CD4-positive, alpha-beta T cell treated with Interleukin-21 for 1 hour (primary cell): ENCODE results near the gene ZNF467.

ENCODE experiments used
- DNase-seq: peaks from one replicate; pipeline ENCODE4 v3.0.0-alpha.2; 2020

ZNF467 gene

DNA sequence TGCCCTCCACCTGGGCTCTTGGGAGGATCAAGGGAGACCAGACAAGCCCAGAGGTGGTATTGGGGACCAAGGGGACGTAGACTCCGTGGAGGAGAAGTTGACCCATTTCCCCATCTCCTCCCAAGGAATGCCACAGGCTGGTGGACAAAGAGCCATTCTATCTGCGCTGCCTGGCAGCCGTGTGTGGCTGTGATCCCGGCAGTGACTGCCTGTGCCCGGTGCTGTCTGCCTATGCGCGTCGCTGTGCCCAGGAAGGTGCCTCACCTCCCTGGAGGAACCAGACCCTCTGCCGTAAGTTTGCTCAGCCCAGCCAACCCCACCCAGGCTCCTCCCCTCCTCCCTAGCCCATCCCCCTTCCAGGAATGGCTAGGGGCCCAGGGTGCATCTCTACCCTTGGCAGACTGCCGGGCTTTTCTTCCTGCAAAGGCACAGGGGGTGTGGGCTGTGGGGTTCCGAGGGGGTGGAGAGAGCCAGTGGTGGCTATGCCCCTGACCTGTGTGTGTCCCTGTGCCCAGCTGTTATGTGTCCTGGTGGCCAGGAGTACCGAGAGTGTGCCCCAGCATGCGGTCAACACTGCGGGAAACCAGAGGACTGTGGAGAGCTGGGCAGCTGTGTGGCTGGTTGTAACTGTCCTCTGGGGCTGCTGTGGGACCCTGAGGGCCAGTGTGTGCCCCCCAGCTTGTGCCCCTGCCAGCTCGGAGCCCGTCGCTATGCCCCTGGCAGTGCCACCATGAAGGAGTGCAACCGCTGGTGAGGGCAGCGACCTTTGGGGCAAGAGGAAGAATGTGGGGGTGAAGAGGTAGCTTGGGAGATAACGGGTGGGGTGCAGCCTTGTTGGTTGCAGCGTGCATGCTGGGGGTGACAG is 10.2 kb upstream of the ZNF467 start:
- DNase-seq = no peak

DNA sequence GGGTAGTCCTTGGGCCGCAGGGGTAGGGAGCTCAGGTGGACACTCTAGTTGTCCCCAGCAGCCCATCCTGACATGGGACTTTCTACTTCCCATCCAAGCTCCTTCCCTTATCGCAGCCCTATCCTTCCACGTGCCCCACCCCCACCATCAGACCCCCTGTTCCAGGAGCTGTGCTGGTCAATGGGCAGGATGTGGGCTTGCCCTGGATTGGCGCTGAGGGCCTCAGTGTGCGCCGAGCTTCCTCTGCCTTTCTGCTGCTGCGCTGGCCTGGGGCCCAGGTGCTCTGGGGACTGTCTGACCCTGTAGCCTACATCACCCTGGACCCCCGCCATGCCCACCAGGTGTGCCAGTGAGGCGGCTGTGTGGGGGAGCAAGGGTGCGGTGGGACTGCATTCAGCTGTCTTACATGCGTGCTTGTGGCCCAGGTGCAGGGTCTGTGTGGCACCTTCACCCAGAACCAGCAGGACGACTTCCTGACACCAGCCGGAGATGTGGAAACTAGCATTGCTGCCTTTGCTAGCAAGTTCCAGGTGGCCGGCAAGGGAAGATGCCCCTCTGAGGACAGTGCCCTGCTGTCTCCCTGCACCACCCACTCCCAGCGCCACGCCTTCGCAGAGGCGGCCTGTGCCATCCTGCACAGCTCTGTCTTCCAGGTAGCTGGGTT is 9.4 kb upstream of the ZNF467 start:
- DNase-seq = no peak

DNA sequence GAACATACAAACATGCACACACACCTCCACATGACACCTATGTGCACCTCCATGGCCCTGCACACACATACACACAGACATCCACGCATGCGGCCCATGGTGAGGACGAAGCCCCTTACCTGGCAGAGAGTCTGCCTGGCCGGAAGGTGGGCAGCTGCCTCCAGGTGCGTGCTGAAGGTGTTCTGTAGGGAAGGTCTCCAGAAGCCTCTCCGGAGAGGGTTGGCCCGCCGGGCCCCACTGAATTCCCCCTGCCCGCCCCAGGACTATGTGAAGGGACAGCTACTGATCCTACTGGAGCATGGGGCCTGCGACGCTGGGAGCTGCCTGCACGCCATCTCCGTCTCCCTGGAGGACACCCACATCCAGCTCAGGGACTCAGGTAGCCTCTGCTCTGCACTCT is 8.5 kb upstream of the ZNF467 start:
- DNase-seq = no peak

DNA sequence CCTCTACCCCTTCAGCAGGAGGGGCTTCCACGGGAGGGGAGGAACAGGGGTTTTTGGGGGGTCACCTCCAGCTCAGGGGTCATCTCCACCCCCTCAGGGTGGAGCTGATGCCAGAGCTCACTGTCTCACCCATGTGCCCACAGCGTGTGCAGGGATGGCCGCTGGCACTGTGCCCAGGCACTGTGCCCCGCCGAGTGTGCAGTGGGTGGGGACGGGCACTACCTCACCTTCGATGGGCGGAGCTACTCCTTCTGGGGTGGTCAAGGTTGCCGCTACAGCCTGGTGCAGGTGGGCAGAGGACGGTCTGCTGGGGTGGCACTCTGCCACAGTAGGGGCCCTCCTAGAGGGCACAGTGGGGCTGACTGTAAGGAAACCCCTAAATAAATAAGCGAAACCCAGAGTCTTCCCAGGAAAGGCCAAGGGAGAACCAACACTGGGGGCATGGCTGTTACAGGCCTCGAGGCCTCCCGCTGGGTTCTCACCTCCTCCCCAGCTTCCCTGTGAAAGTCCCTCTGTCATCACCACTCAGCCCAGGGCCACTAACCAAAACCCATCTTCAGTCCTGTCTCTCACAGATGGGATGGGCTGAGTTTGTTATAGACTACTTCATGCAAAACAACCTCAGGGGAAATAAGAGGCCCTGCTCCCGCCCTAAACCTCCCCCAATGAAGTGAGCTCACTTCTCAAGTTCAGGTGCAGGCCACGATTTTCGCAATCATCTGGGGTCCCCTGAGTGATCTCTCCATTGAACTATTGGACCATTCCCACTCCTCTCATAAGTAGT is 7.4 kb upstream of the ZNF467 start:
- no peak for DNase-seq

DNA sequence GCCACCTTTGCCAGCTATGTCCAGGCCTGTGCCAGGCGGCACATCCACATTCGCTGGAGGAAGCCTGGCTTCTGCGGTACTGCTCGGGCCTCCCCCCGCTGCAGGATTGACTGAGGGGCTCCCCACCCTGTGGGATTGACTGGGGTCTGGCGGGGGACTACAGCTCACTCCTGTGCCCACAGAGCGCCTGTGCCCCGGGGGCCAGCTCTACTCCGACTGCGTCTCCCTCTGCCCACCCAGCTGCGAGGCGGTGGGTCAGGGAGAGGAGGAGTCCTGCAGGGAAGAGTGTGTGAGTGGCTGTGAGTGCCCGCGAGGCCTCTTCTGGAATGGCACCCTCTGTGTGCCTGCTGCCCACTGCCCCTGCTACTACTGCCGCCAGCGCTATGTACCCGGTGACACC is 6.7 kb upstream of the ZNF467 start:
- DNase-seq = no peak

DNA sequence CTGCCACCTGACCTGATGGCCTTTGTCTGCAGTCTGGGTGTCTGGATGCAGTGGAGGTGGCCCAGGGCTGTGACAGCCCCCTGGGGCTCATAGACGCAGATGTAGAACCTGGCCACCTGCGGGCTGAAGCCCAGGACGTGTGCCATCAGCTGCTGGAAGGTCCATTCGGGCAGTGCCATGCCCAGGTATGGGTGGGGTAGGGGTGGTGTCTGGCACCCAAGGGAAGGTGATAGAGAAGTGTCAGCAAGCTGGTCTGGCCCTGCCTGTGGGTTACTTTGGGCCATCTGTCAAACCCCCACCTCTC is 6.1 kb upstream of the ZNF467 start:
- DNase-seq = no peak

DNA sequence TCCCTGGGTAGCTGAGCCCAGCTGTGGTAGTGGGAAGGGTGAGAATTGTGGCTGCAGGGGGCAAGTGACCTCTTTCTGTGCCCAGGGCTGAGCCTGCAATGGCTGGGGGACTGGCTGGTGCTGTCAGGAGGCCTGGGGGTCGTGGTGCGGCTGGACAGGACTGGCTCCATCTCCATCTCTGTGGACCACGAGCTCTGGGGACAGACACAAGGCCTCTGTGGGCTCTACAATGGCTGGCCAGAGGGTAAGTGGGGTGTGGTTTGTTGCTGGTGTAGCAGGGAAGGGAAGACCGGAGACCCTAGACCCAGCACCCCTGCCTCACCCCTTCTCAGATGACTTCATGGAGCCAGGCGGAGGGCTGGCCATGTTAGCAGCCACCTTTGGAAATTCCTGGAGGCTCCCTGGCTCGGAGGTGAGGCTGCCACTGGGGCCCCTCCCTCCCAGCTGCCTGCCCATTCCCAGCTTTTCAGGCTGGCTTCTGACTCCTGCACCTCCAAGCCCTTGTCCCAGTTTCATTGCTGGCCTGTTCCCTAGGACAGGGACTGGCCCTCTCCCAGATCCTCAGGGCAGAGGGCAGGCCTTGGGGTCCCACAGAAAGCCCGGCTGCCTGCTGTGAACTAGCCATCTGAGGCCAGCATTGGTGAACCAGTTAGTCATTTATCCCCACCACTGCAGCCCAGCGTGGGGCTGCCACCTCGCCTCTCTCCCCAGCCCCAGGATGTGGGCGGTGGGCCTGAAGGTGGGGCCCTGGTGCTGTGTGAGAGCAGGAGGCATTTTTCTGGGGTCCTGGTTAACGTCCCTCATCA is 5.5 kb upstream of the ZNF467 start:
- DNase-seq = no peak

DNA sequence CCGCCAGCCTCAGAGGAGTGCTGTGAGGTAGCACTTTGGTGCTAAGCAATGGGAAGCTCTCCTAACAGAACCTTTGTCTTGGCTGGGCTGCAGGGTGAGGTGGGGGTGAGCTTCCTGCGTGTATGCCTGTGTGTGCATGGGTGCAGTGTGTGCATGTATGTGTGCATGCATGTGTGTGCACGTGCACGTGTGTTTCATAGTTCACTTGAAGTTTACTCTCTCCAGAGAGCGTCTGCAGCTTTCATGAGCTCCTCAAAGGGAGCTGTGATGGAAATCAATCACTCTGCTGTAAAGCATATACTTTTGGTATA is 4.9 kb upstream of the ZNF467 start:
- no peak for DNase-seq

DNA sequence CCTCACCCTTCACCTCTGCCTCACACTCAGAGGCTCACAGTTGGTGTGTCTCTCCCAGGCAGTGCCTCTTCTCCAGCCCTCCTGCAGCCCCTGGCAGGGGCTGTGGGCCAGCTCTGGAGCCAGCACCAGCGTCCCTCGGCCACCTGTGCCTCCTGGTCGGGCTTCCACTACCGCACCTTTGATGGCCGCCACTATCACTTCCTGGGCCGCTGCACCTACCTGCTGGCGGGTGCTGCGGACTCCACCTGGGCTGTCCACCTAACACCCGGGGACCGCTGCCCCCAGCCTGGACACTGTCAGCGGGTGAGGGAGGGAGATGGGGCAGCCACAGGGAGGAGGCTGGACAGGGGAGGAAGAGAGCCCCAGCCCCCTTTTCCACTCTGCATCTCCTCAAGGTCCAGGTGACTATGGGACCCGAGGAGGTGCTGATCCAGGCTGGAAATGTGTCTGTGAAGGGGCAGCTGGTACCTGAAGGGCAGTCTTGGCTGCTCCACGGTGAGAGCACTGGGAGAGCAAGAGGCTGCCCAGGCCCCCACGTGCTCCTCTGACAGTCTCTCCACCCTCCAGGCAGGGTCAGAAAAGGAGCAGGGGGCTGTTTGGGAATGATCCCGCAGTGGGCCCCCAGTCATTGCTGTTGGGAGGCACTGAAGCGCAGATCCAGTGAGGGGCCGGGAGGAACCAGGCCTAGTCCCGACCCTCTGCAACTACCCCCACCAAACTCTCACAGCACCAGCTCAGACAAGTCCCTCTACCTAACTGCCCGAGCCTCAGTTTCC is 4.4 kb upstream of the ZNF467 start:
- no peak for DNase-seq

DNA sequence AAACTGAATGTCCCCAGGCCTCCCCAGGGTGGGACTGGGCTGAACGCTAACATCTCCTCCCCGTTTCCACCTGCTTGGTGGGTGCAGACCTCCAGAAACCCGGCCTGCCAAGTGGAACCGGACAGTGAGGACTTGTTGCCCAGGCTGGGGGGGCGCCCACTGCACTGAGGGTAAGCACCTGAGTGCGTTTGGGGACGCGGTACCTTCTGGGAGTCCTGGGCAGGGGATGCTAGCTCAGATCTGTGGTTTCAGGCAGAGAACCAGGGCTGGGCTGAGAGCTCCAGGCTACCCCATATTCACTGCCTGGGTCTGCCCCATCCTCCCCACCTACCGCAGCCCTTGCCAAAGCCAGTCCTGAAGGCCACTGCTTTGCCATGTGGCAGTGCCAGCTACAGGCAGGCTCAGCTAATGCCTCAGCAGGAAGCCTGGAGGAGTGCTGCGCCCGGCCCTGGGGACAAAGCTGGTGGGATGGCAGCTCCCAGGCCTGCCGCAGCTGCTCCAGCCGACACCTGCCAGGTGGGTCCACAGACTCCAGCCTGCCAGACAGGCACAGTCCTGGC is 3.5 kb upstream of the ZNF467 start:
- DNase-seq = no peak

DNA sequence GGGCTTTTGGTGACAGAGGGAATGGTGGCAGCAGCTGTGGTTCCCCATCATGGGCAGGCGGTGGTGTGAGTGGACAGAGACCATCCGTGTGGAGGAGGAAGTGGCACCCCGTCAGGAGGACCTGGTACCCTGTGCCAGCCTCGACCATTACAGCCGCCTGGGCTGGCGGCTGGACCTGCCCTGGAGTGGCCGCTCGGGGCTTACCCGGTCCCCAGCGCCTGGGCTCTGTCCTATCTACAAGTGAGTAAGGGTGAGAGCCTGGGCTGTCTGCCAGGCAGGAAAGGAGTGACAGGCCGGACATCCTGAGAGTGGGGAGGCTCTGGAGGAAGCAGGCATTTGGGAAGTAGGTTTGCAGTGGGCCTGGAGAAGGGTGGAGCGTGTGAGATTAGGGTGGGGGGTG is 2.9 kb upstream of the ZNF467 start:
- no peak for DNase-seq

DNA sequence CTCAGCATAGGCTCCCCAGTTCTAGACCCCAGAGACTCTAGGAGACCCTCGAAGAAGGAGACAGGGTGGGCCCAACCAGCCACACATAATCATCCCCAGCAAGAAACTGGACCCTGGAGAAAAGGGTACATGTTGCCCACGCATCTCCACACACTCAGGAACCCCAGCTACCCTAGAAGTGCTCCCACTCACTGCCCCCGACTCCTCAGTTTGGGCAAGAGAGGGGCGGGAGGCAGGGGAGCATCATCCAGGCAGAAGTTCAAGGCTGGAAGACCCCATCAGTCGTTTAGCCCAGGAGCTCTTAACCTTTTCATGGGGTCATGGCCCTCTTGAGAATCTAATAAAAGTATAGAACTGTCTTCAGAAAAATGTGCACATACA is 1.8 kb upstream of the ZNF467 start:
- DNase-seq = no peak

DNA sequence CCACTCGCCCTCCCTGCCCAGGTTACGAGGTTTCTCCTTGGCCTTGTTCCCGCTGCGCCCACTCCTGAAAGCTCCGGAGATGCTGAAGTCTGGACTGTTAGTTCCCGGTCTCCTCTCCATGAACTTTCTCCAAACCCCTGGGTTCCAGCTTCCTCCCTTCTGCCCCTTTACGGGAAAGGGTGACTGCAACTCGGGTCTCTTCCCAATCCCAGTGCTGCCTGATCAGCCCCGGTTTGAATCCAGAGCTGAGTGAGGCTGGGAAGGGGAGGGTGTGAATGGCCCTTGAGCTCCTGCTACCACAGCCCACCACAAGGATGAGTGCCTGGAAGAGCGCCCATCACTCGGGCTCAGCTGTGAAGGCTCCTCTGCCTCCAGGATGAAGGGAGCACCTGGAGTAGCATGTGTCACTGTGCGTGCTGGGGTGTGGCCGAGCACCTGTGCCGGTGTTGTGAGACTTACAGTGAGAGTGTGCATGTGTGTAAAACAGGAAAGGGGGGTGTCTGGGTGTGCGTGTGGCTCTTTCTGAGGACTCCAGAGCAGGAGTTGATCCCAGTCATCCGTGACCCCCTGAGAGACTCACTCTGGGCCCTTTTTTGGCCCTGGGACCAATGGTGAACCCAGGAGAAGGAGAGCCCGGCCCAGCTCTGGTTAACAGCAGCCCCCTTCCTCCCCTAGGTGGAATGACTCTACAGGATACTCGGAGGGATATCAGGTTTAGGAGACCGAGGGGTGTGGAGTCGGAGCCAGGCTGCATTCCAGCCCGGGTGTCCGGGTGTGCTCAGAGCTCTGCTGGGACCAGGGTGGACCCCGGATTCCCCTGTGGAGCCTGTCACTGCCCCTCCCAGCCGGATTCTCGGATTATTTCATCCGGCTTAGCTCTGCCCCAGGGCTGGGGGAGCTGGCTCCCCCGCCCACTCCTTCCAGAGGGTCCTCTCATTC is 1.1 kb upstream of the ZNF467 start:
- no peak for DNase-seq

DNA sequence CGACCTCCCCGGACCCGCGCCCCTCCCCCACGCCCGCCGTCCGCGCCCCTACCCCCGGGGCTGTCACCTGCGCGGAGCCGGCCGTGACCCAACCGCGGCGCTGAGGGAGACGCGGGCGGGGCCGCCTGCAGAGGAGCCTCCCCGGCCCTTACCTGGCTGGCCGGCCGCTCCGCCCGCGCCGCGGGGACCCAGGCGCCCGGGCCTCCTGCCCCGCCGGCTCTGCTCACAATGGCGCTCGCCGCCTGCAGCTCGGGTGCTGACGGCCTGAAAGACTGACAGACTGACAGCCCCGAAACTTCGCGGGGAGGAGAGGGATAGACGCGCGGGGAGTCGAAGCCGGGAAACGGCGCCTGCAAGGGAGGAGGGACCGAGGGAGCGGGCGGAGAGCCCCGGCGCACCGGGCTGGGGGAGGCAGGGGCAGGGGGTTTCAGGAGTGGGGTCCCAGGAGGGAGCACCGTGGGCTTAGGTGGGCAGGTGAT is 393 bp downstream of the ZNF467 start:
- DNase-seq = peak; percentile 47

DNA sequence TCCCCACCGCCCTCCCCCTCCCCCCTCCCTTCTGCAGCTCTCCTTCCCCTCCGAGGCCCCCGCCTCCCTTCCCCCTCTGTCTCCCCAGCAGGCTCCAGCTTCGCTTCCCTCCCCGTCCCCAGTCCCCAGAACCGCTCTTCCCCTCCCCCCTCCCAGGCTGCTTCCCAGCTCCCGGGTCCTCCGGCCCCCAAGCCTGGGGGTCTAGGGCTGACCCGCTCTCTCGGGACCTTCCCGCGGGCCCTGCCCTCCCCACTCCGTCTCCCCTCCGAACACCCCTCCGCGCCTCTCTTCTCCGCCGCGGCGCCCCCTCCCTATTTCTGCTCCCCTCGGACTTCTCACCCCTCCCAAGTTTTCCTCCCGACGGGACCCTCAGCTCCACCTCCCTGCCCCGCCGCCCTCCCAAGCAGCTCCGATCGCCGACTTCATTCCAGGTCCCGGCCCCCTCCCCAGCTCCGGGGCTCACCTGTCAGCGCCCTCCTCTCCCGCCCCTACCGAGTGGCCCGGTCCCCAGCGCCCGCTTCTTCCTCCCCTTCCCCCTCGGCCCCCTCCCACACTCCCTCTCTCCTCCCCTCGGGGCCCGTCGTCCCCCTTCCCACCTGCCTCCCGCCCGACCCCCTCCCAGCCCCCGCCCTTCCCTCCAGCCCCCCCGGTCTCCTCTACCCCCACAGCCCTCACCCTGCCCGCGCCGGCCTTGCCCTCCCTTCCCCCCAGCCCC is 990 bp downstream of the ZNF467 start:
- peak; percentile 3 for DNase-seq

DNA sequence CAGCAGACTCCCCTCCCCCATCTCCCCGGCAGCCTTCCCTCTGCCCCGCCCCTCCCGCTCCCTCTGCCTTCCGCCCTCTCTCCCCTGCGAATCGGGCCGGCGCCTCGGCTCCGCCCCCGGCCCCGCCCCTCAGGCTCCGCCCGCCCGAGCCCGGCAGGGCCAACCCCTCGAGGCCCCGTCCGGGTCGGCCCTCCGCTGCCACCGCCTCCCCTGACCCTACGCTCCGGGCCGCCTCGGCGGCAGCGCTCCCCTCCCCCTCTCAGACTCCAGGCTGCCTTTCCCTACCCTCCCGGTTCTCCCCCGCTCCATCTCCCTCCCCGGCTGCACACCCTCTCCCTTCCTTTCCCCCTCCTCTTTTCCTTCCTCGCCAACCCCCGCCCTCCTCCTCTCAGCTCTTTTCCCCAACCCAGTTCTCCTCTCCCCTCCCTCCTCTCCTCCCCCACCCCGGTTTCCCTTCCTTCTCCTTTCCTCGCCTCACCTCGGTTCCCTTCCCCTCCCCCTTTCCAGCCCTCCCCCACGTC is 1.6 kb downstream of the ZNF467 start:
- DNase-seq = peak; percentile 88

DNA sequence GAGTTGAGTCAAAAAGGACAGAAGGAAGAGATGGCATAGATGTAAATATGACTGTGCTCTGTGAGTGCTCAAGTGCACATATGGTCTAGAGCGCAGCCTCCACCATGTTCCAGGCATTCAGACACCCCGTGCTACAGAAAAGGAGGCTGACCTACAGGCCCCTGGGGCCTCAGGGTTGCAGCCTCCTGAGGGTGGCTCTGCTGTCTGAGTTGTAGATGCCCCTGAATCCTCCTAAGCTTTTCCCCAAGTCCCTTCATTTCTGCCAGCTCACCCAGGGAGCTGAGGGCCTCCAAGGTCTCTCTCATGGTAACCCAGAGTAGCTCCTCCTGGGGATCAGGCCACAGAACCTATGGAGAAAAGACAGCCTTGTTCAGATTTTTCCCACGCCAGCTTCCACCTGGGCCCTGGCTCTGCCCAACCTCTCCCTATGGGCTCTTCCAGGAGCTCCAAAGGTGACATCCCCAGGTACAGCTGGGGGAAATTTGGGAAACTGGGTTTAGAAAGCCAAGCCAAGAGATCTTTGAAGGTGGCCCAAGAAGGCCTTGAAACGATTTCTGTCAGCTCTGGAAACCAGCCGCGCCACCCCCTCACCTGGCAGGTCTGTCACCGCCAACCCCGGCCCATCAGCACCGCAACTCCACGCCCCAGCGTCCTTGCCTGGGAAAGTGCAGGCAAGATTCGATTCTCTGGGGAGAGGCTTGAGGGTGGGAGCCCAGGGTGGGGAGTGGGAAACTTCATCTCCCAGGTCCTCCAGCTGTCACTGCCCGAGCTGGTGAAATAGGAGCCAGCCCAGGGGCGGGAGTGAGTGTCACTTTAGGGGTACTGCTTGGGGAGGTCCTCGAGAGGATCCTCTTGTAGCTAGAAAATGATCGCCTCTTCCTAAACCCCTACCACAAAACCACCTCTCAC is 2.4 kb downstream of the ZNF467 start:
- DNase-seq = no peak

DNA sequence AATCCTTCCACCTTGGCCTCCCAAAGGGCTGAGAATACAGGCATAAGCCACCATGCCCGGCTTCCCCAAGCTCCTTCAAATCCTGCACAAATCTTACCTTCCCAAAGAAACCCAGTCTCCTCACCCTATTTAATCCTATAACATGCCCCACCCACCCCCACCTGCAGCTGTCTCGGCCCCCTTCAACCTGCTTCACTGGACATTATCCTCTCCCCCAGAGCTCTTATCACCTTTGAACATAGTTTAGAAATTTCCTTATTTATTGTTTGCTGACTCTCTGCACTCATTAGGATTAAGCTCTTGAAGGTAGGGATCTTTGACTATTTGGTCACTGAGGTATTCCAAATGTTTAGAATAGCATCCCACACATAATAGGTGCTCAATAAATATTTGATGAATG is 3.5 kb downstream of the ZNF467 start:
- DNase-seq = no peak

DNA sequence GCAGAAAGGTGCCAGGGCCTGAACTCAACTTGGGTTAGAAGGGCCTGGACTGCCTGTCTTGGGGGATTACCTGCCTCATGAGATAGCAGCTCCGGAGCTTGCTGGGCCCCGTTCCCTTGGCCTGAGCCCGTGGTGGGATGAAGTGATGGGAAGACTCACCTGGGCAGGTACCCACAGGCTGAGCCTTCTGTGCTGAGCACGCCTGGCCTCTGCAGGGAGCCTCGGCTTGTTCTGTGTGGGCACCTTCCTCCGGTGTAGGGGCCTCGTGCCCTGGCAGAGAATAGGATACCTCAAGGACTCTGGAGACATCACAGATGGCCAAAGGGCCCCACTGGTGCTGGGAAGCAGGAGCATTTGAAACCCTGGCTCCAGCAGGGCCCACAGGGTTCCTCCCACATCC is 4.5 kb downstream of the ZNF467 start:
- DNase-seq = no peak
